ENCODE data around the gene ARHGEF37.

DNA sequence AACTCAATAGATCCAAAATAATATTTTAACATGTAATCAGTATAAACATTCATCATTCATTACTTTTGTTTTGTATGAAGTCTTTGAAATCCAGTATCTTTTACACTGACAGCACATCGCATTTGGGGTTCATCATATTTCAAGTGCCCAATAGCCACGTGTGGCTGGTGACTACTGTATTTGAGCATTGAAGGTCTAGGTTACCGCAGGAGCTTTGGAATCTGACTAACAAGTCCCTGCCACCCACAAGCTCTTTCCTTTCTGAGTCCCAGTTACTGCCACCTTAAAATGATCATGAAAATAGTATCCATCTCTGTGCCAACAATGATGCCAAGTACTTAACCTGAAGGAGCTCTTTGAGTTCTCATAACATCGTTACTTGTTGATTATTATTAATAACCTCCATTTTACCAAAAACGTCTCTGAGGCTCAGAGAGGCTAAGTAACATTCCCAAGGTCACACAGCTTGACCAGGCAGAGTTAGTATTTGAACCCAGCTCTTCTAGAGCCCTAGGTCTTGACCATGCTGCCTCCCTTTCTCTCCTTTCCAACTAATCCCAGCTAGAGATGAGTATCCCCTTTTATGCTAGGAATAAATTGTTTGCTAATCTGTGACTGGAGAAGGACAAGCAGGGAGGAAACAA lies 24.2 kb downstream of the ARHGEF37 start:
- TF ChIP-seq, protein P1, sequence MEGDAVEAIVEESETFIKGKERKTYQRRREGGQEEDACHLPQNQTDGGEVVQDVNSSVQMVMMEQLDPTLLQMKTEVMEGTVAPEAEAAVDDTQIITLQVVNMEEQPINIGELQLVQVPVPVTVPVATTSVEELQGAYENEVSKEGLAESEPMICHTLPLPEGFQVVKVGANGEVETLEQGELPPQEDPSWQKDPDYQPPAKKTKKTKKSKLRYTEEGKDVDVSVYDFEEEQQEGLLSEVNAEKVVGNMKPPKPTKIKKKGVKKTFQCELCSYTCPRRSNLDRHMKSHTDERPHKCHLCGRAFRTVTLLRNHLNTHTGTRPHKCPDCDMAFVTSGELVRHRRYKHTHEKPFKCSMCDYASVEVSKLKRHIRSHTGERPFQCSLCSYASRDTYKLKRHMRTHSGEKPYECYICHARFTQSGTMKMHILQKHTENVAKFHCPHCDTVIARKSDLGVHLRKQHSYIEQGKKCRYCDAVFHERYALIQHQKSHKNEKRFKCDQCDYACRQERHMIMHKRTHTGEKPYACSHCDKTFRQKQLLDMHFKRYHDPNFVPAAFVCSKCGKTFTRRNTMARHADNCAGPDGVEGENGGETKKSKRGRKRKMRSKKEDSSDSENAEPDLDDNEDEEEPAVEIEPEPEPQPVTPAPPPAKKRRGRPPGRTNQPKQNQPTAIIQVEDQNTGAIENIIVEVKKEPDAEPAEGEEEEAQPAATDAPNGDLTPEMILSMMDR (conservative IDR thresholded peaks at IDR 0.05; ENCODE audit: low read depth, low read length), result no peak
- TF ChIP-seq EZH2 (IDR thresholded peaks at IDR 0.05; ENCODE audit: borderline replicate concordance, low read depth, low read length, poor library complexity, severe bottlenecking), result no peak

Measured in A673 (cell line).